ENCODE data around the gene SLC26A8.

GRCh38 chr6:35900448-35900847 lies 124.0 kb downstream of the SLC26A8 start:
- TF ChIP-seq CTCF (IDR thresholded peaks at IDR 0.05) (no peak), POLR2A (IDR thresholded peaks at IDR 0.05) (no peak)

Data from prostate gland (tissue), 2 donors.